Psoas muscle (tissue), 8 donors: ENCODE results near the gene FAM81A. TPM values are rescaled to one million over a fixed set of nuclear protein-coding genes. Genes with fewer than 3 reads are reported as not detected.
A peak's percentile ranks its signal among the peaks of the same experiment; 100 is the strongest.

Experiments used
- ATAC-seq, 4 donors: fragments of 200-7000 bp; cut with Tn5 transposase; one replicate each; pipeline ENCODE4 v1.9.1; 2020; ENCODE audit warnings: moderate library complexity in 3 of 4, mild to moderate bottlenecking in 2 of 4
- DNase-seq, 2 donors: peaks; one replicate each; pipeline ENCODE4 v3.0.0-alpha.2; 2020
- H3K27ac ChIP-seq: fragments of 200-600 bp; one replicate; pipeline ENCODE4 v1.8.0; 2022
- H3K27me3 ChIP-seq, 3 donors: fragments of 200-600 bp in 1 of 3; one replicate each; pipeline versions ENCODE4 v1.6.1 to v1.8.0; 2013 to 2022; ENCODE audit warnings: low read length in 2 of 3, mild to moderate bottlenecking in 2 of 3, moderate library complexity in 1 of 3; ENCODE audit not compliant: insufficient read depth in 3 of 3
- H3K36me3 ChIP-seq, 2 donors: fragments of 200-600 bp in 1 of 2; one replicate each; pipeline versions ENCODE4 v1.6.1 to v1.8.0; 2013 to 2022; ENCODE audit warnings: low read depth in 1 of 2, mild to moderate bottlenecking in 1 of 2, moderate library complexity in 1 of 2; ENCODE audit not compliant: insufficient read depth in 1 of 2
- H3K4me1 ChIP-seq: fragments of 200-600 bp; one replicate; pipeline ENCODE4 v1.8.0; 2022
- H3K4me3 ChIP-seq: fragments of 200-600 bp; one replicate; pipeline ENCODE4 v1.8.0; 2022; ENCODE audit warnings: mild to moderate bottlenecking
- H3K9me3 ChIP-seq: fragments of 200-600 bp; one replicate; pipeline ENCODE4 v1.8.0; 2022
- CTCF ChIP-seq: fragments of 200-600 bp; IDR thresholded peaks from one replicate; pipeline ENCODE4 v1.8.0; 2022; ENCODE audit warnings: antibody characterized with exemption
- WGBS, 3 donors: extraction: QIAGEN DNeasy Blood & Tissue Kit; methylation state at CpG; one replicate each; pipeline versions ENCODE4 v1.1.6 to v1.1.7; 2013; 5-methylcytosine and 5-hydroxymethylcytosine counted together
- intact Hi-C, 2 donors: fragments of 100-400 bp; cut with DNase I; formaldehyde crosslinking; loops; one replicate each; pipeline versions ENCODE4 v1.11.0 to v1.14.2; 2022
- polyA plus RNA-seq, 3 donors: library from polyadenylated mRNA; stranded (reverse); fragments of 200-250 nt; gene quantifications; one replicate each; pipeline ENCODE4 v1.2.3, GENCODE V29; 2013
- total RNA-seq, 4 donors: library from RNA; stranded (reverse); fragmentation: NEBNext Ultra II Directional in 2 of 4; extraction: Animal tissue kit (Norgen Biotek cat#: 25700) in 2 of 4; gene quantifications; one replicate each; pipeline versions ENCODE4 v1.2.1 to v1.2.4, GENCODE V29; 2021 to 2023
- donor health status: healthy with polysubstance abuse.
- donor health status: DM: no; HTN: no; CAD: no; lungs with moderate emphysema.
- donor health status: Bipolar disorder and iron deficiency.
- donor health status: healthy.
- donor health status: DM: yes; HTN: yes; CAD: no.
- donor health status: DM: no; HTN: no; CAD: no.
- donor health status: DM: no; HTN: no; CAD: no.
- donor health status: DM: yes; HTN: yes; CAD: no.

Gene FAM81A
- total and polyA plus RNA-seq, 7 donors: 0.32 to 1.4 (median 0.55) TPM

- peak; percentile 84 to 97 (median 92) for ATAC-seq
- Histone ChIP-seq H3K4me1 (no peaks in the 10 kb centered on the region), H3K27ac (no peak overlapping the region), H3K36me3 (no peaks in the 10 kb centered on the region), H3K27me3 (no peaks in the 10 kb centered on the region), H3K4me3 (no peak overlapping the region), H3K9me3 (no peaks in the 10 kb centered on the region)
- TF ChIP-seq CTCF: peak; percentile 77
- DNase-seq: peak; percentile 64 to 74
- 15 to 16% (median 15%) methylated on average over 8 of the region's 8 CpGs for WGBS, 3 donors
- intact Hi-C loops: no loop called here
Observed at GRCh38 chr15:59528961-59529402, 91.0 kb downstream of the FAM81A start.

- Histone ChIP-seq H3K27ac (no peak overlapping the region), H3K27me3 (peaks cover 0 to 4% (median 0%) of the 10 kb centered on the region in 3 donors), H3K36me3 (no peaks in the 10 kb centered on the region), H3K4me3 (no peak overlapping the region), H3K4me1 (no peaks in the 10 kb centered on the region), H3K9me3 (no peaks in the 10 kb centered on the region)
- DNase-seq: no peak
- intact Hi-C loops: loop anchor here in 1 of 2 donors (10.0 kb wide), 1 partner anchor 794 kb away; no protein-coding TSS in a partner anchor
- ATAC-seq: no peak
- no peak for TF ChIP-seq CTCF
- 74 to 79% (median 78%) methylated on average over 9 of the region's 9 CpGs for WGBS, 3 donors
Observed at GRCh38 chr15:59531066-59531675, 93.2 kb downstream of the FAM81A start.

GRCh38 chr15:59532770-59533379 is 94.9 kb downstream of the FAM81A start:
- peak in 1 of 4 donors; percentile 54 for ATAC-seq

GRCh38 chr15:59536553-59536952 is 98.6 kb downstream of the FAM81A start:
- Histone ChIP-seq H3K4me3 (no peak overlapping the region), H3K4me1 (no peaks in the 10 kb centered on the region), H3K27me3 (peaks cover 0 to 4% (median 0%) of the 10 kb centered on the region in 3 donors), H3K36me3 (no peaks in the 10 kb centered on the region), H3K27ac (no peak overlapping the region), H3K9me3 (no peaks in the 10 kb centered on the region)
- no peak for ATAC-seq
- intact Hi-C loops: loop anchor here in 1 of 2 donors (10.0 kb wide), 1 partner anchor 788 kb away; no protein-coding TSS in a partner anchor
- no peak for DNase-seq
- 62 to 74% (median 64%) methylated on average over 6 of the region's 6 CpGs for WGBS, 3 donors
- TF ChIP-seq CTCF: no peak

More at GRCh38 chr15:59532770-59533379, 94.9 kb downstream of the FAM81A start:
- peak; percentile 57 for TF ChIP-seq CTCF
- Histone ChIP-seq H3K27ac (no peak overlapping the region), H3K4me1 (no peaks in the 10 kb centered on the region), H3K9me3 (no peaks in the 10 kb centered on the region), H3K4me3 (no peak overlapping the region), H3K36me3 (no peaks in the 10 kb centered on the region), H3K27me3 (peaks cover 0 to 4% (median 0%) of the 10 kb centered on the region in 3 donors)
- intact Hi-C loops: loop anchor here in 1 of 2 donors (10.0 kb wide), 1 partner anchor 792 kb away; no protein-coding TSS in a partner anchor
- no peak for DNase-seq
- 15 to 17% (median 16%) methylated on average over 8 of the region's 8 CpGs for WGBS, 3 donors
